K562 (cell line): Measurements from ENCODE around the gene PSEN1. TPM values are rescaled to one million over a fixed set of nuclear protein-coding genes. Genes with fewer than 3 reads are reported as not detected.
A peak's percentile ranks its signal among the peaks of the same experiment; 100 is the strongest.

ENCODE experiments used
- ATF1 ChIP-seq, 2 experiments: fragments of 450-650 bp in 1 of 2; IDR thresholded peaks; 2 replicates each; pipeline ENCODE4 v1.6.1; 2016; ENCODE audit warnings: missing compliant biosample characterization in 1 of 2, missing genetic modification characterization in 1 of 2
- ELF1 ChIP-seq: fragments of 200-800 bp; sonication (Bioruptor generic); IDR thresholded peaks from 2 replicates; pipeline ENCODE4 v1.6.1; 2016; ENCODE audit warnings: missing genetic modification characterization, missing compliant biosample characterization
- ELK3 ChIP-seq: fragments of 450-650 bp; formaldehyde crosslinking; IDR thresholded peaks from 2 replicates; pipeline ENCODE4 v1.4.0; 2020; ENCODE audit warnings: mild to moderate bottlenecking
- GATAD2B ChIP-seq: fragments of 450-650 bp; IDR thresholded peaks from 2 replicates; pipeline ENCODE4 v1.6.1; 2017; ENCODE audit warnings: mild to moderate bottlenecking, borderline replicate concordance
- MAZ ChIP-seq, 2 experiments: fragments of 450-650 bp in 1 of 2; sonication (generic) in 1 of 2; formaldehyde crosslinking; IDR thresholded peaks in 1 of 2; conservative IDR thresholded peaks in 1 of 2; 2 replicates each; pipeline versions ENCODE4 v1.4.0 to v1.5.0; 2020; ENCODE audit warnings: mild to moderate bottlenecking in 1 of 2, missing genetic modification reagents in 1 of 2
- MNT ChIP-seq, 2 experiments: fragments of 450-650 bp; conservative IDR thresholded peaks; 2 replicates each; pipeline ENCODE4 v1.6.1; 2017; ENCODE audit warnings: mild to moderate bottlenecking in 2 of 2, moderate library complexity in 2 of 2
- RBBP5 ChIP-seq: fragments of 200-600 bp; sonication (generic); IDR thresholded peaks from 2 replicates; pipeline ENCODE4 v1.6.1; 2012; ENCODE audit warnings: borderline replicate concordance, mild to moderate bottlenecking, low read length, control low read depth, inconsistent platforms; ENCODE audit not compliant: insufficient read depth, poor library complexity, severe bottlenecking
- SIX5 ChIP-seq, 2 experiments: IDR thresholded peaks; 2 replicates each; pipeline ENCODE4 v1.6.1; 2011; ENCODE audit warnings: low read length in 2 of 2, borderline replicate concordance in 1 of 2, low read depth in 1 of 2, mild to moderate bottlenecking in 1 of 2, moderate library complexity in 1 of 2; ENCODE audit not compliant: insufficient read depth in 1 of 2
- TEAD2 ChIP-seq: fragments of 450-650 bp; IDR thresholded peaks from 2 replicates; pipeline ENCODE4 v1.6.1; 2016; ENCODE audit warnings: missing genetic modification characterization, control low read depth, missing compliant biosample characterization
- ZBTB7A ChIP-seq: IDR thresholded peaks from 2 replicates; pipeline ENCODE4 v1.6.1; 2011; ENCODE audit warnings: low read depth, mild to moderate bottlenecking, low read length, moderate library complexity, borderline replicate concordance; ENCODE audit not compliant: control insufficient read depth
- ZEB2 ChIP-seq: fragments of 450-650 bp; IDR thresholded peaks from 2 replicates; pipeline ENCODE4 v1.6.1; 2016
- polyA plus RNA-seq, 8 experiments: library from polyadenylated mRNA; depleted of rRNA in 4 of 8; stranded (reverse) in 5 of 8; unstranded in 3 of 8; fragments of >200 nt; fragmentation: Nextera tagmentation in 2 of 8; fragmentation: Illumina TruSeq in 1 of 8; extraction: Ambion mirVana in 2 of 8; extraction: Trizol in 1 of 8; gene quantifications; 2 replicates each; pipeline versions ENCODE4 v1.2.1 to v1.2.3, GENCODE V29; 2011 to 2014; ENCODE audit warnings: inconsistent platforms in 1 of 8, missing spikeins in 1 of 8
- total RNA-seq, 7 experiments: library from RNA; depleted of rRNA in 6 of 7; stranded (reverse); fragments of >200 nt in 6 of 7; fragmentation: Illumina TruSeq in 2 of 7; extraction: Trizol in 2 of 7; gene quantifications; 2 replicates each; pipeline versions ENCODE4 v1.2.1 to v1.2.3, GENCODE V29; 2011 to 2021; ENCODE audit warnings: low replicate concordance in 1 of 7

PSEN1 gene
- total and polyA plus RNA-seq, 9 of the 15 experiments (the other 6 are each of a cell fraction or from before 2014, with no cell fraction given), result 6.5 to 25.2 (median 14.3) TPM

GRCh38 chr14:73136387-73137225 lies at the start of gene PSEN1 (continued):
- TF ChIP-seq RBBP5 (peak; percentile 76), ZEB2 (0 out of 2 replicates have a peak, but pooled peaks have one; percentile 8), SIX5 (IDR thresholded peaks at IDR 0.05; ENCODE audit: borderline replicate concordance in 1 of 2, insufficient read depth in 1 of 2, low read depth in 1 of 2, low read length in 2 of 2) (no peak), ZBTB7A (0 out of 2 replicates have a peak, but pooled peaks have one; percentile 8), ELF1 (tag) (0 out of 2 replicates have a peak, but pooled peaks have one; percentile 58), GATAD2B (no peak), MAZ (CRISPR knock-in tag; conservative IDR thresholded peaks at IDR 0.05 in 1 of 2, IDR thresholded peaks at IDR 0.05 in 1 of 2) (peak; percentile 55 to 69; a peak in 2 of 4 replicates), ATF1 (CRISPR knock-in tag; IDR thresholded peaks at IDR 0.05) (no peak), ATF1 (tag; IDR thresholded peaks at IDR 0.05) (peak; percentile 87), TEAD2 (no peak), ELK3 (CRISPR knock-in tag) (no peak), MNT (conservative IDR thresholded peaks at IDR 0.05) (peak; percentile 51 to 72)
